ENCODE results near the gene RIPPLY3.
"Not testable (repeated sequence)": the region's sequence is repeated elsewhere in the genome, so short reads cannot be mapped to it uniquely, and the experiment has no call there.

Gene RIPPLY3

GRCh38 chr21:37034394-37034793 is 27.9 kb downstream of the RIPPLY3 start:
- H3K9ac ChIP-seq (ENCODE audit: low read depth, low read length); H3K36me3 ChIP-seq (ENCODE audit: control insufficient read depth, insufficient read depth, low read length); H3K4me1 ChIP-seq (ENCODE audit: control insufficient read depth, insufficient read depth, low read length); H3K4me3 ChIP-seq (ENCODE audit: low read depth, low read length); H3K9me3 ChIP-seq (ENCODE audit: control insufficient read depth, insufficient read depth, low read length): not testable (repeated sequence)
- H3K27me3 ChIP-seq (ENCODE audit: control insufficient read depth, insufficient read depth, low read length): peaks cover 35% of the 10 kb centered on the region

GRCh38 chr21:37036177-37036576 is 29.7 kb downstream of the RIPPLY3 start:
- no peak overlapping the region for H3K4me3 ChIP-seq (ENCODE audit: low read depth, low read length)
- no peaks in the 10 kb centered on the region for H3K9me3 ChIP-seq (ENCODE audit: control insufficient read depth, insufficient read depth, low read length)
- peaks cover 3% of the 10 kb centered on the region for H3K4me1 ChIP-seq (ENCODE audit: control insufficient read depth, insufficient read depth, low read length)
- H3K27me3 ChIP-seq (ENCODE audit: control insufficient read depth, insufficient read depth, low read length): peaks cover 51% of the 10 kb centered on the region
- no peaks in the 10 kb centered on the region for H3K36me3 ChIP-seq (ENCODE audit: control insufficient read depth, insufficient read depth, low read length)
- no peak overlapping the region for H3K9ac ChIP-seq (ENCODE audit: low read depth, low read length)

GRCh38 chr21:37039411-37040075 is 33.0 kb downstream of the RIPPLY3 start:
- Histone ChIP-seq H3K4me3 (ENCODE audit: low read depth, low read length) (no peak overlapping the region), H3K9ac (ENCODE audit: low read depth, low read length) (no peak overlapping the region), H3K9me3 (ENCODE audit: control insufficient read depth, insufficient read depth, low read length) (no peaks in the 10 kb centered on the region), H3K4me1 (ENCODE audit: control insufficient read depth, insufficient read depth, low read length) (peaks cover 3% of the 10 kb centered on the region), H3K27me3 (ENCODE audit: control insufficient read depth, insufficient read depth, low read length) (peaks cover 63% of the 10 kb centered on the region), H3K36me3 (ENCODE audit: control insufficient read depth, insufficient read depth, low read length) (no peaks in the 10 kb centered on the region)

- no peak overlapping the region for H3K4me3 ChIP-seq (ENCODE audit: low read depth, low read length)
- H3K36me3 ChIP-seq (ENCODE audit: control insufficient read depth, insufficient read depth, low read length): no peaks in the 10 kb centered on the region
- H3K9me3 ChIP-seq (ENCODE audit: control insufficient read depth, insufficient read depth, low read length): no peaks in the 10 kb centered on the region
- peaks cover 3% of the 10 kb centered on the region for H3K4me1 ChIP-seq (ENCODE audit: control insufficient read depth, insufficient read depth, low read length)
- H3K27me3 ChIP-seq (ENCODE audit: control insufficient read depth, insufficient read depth, low read length): peaks cover 69% of the 10 kb centered on the region
- H3K9ac ChIP-seq (ENCODE audit: low read depth, low read length): no peak overlapping the region
Measured at GRCh38 chr21:37040212-37040611, 33.7 kb downstream of the RIPPLY3 start.

- Histone ChIP-seq H3K4me1 (ENCODE audit: control insufficient read depth, insufficient read depth, low read length) (peaks cover 10% of the 10 kb centered on the region), H3K9ac (ENCODE audit: low read depth, low read length) (no peak overlapping the region), H3K36me3 (ENCODE audit: control insufficient read depth, insufficient read depth, low read length) (no peaks in the 10 kb centered on the region), H3K9me3 (ENCODE audit: control insufficient read depth, insufficient read depth, low read length) (no peaks in the 10 kb centered on the region), H3K4me3 (ENCODE audit: low read depth, low read length) (no peak overlapping the region), H3K27me3 (ENCODE audit: control insufficient read depth, insufficient read depth, low read length) (peaks cover 78% of the 10 kb centered on the region)
Measured at GRCh38 chr21:37041706-37042271, 35.3 kb downstream of the RIPPLY3 start.

- H3K4me1 ChIP-seq (ENCODE audit: control insufficient read depth, insufficient read depth, low read length): peaks cover 17% of the 10 kb centered on the region
- no peaks in the 10 kb centered on the region for H3K36me3 ChIP-seq (ENCODE audit: control insufficient read depth, insufficient read depth, low read length)
- H3K27me3 ChIP-seq (ENCODE audit: control insufficient read depth, insufficient read depth, low read length): peaks cover 71% of the 10 kb centered on the region
- H3K9me3 ChIP-seq (ENCODE audit: control insufficient read depth, insufficient read depth, low read length): no peaks in the 10 kb centered on the region
- no peak overlapping the region for H3K9ac ChIP-seq (ENCODE audit: low read depth, low read length)
- no peak overlapping the region for H3K4me3 ChIP-seq (ENCODE audit: low read depth, low read length)
Measured at GRCh38 chr21:37043818-37044217, 37.3 kb downstream of the RIPPLY3 start.

- no peaks in the 10 kb centered on the region for H3K9me3 ChIP-seq (ENCODE audit: control insufficient read depth, insufficient read depth, low read length)
- H3K36me3 ChIP-seq (ENCODE audit: control insufficient read depth, insufficient read depth, low read length): no peaks in the 10 kb centered on the region
- H3K9ac ChIP-seq (ENCODE audit: low read depth, low read length): no peak overlapping the region
- no peak overlapping the region for H3K4me3 ChIP-seq (ENCODE audit: low read depth, low read length)
- H3K4me1 ChIP-seq (ENCODE audit: control insufficient read depth, insufficient read depth, low read length): peaks cover 13% of the 10 kb centered on the region
- peaks cover 73% of the 10 kb centered on the region for H3K27me3 ChIP-seq (ENCODE audit: control insufficient read depth, insufficient read depth, low read length)
Measured at GRCh38 chr21:37044643-37045042, 38.1 kb downstream of the RIPPLY3 start.

- no peak overlapping the region for H3K4me3 ChIP-seq (ENCODE audit: low read depth, low read length)
- peaks cover 13% of the 10 kb centered on the region for H3K4me1 ChIP-seq (ENCODE audit: control insufficient read depth, insufficient read depth, low read length)
- peaks cover 73% of the 10 kb centered on the region for H3K27me3 ChIP-seq (ENCODE audit: control insufficient read depth, insufficient read depth, low read length)
- no peaks in the 10 kb centered on the region for H3K36me3 ChIP-seq (ENCODE audit: control insufficient read depth, insufficient read depth, low read length)
- H3K9me3 ChIP-seq (ENCODE audit: control insufficient read depth, insufficient read depth, low read length): no peaks in the 10 kb centered on the region
- H3K9ac ChIP-seq (ENCODE audit: low read depth, low read length): no peak overlapping the region
Measured at GRCh38 chr21:37045149-37045548, 38.6 kb downstream of the RIPPLY3 start.

GRCh38 chr21:37045556-37045955 is 39.1 kb downstream of the RIPPLY3 start:
- Histone ChIP-seq H3K36me3 (ENCODE audit: control insufficient read depth, insufficient read depth, low read length) (no peaks in the 10 kb centered on the region), H3K9ac (ENCODE audit: low read depth, low read length) (no peak overlapping the region), H3K27me3 (ENCODE audit: control insufficient read depth, insufficient read depth, low read length) (peaks cover 73% of the 10 kb centered on the region), H3K4me3 (ENCODE audit: low read depth, low read length) (no peak overlapping the region), H3K9me3 (ENCODE audit: control insufficient read depth, insufficient read depth, low read length) (no peaks in the 10 kb centered on the region), H3K4me1 (ENCODE audit: control insufficient read depth, insufficient read depth, low read length) (peaks cover 13% of the 10 kb centered on the region)

- peaks cover 13% of the 10 kb centered on the region for H3K4me1 ChIP-seq (ENCODE audit: control insufficient read depth, insufficient read depth, low read length)
- peak overlapping the region; percentile 47 for H3K9ac ChIP-seq (ENCODE audit: low read depth, low read length)
- no peaks in the 10 kb centered on the region for H3K9me3 ChIP-seq (ENCODE audit: control insufficient read depth, insufficient read depth, low read length)
- H3K27me3 ChIP-seq (ENCODE audit: control insufficient read depth, insufficient read depth, low read length): peaks cover 66% of the 10 kb centered on the region
- peak overlapping the region; percentile 32 for H3K4me3 ChIP-seq (ENCODE audit: low read depth, low read length)
- H3K36me3 ChIP-seq (ENCODE audit: control insufficient read depth, insufficient read depth, low read length): no peaks in the 10 kb centered on the region
Measured at GRCh38 chr21:37047079-37047478, 40.6 kb downstream of the RIPPLY3 start.

GRCh38 chr21:37049741-37050140 is 43.2 kb downstream of the RIPPLY3 start:
- H3K4me1 ChIP-seq (ENCODE audit: control insufficient read depth, insufficient read depth, low read length): peaks cover 13% of the 10 kb centered on the region
- H3K9ac ChIP-seq (ENCODE audit: low read depth, low read length); H3K9me3 ChIP-seq (ENCODE audit: control insufficient read depth, insufficient read depth, low read length); H3K4me3 ChIP-seq (ENCODE audit: low read depth, low read length); H3K36me3 ChIP-seq (ENCODE audit: control insufficient read depth, insufficient read depth, low read length): not testable (repeated sequence)
- peaks cover 55% of the 10 kb centered on the region for H3K27me3 ChIP-seq (ENCODE audit: control insufficient read depth, insufficient read depth, low read length)

GRCh38 chr21:37055271-37055855 is 48.9 kb downstream of the RIPPLY3 start:
- H3K9me3 ChIP-seq (ENCODE audit: control insufficient read depth, insufficient read depth, low read length): no peaks in the 10 kb centered on the region
- no peaks in the 10 kb centered on the region for H3K36me3 ChIP-seq (ENCODE audit: control insufficient read depth, insufficient read depth, low read length)
- H3K9ac ChIP-seq (ENCODE audit: low read depth, low read length): no peak overlapping the region
- no peak overlapping the region for H3K4me3 ChIP-seq (ENCODE audit: low read depth, low read length)
- H3K4me1 ChIP-seq (ENCODE audit: control insufficient read depth, insufficient read depth, low read length): peaks cover 14% of the 10 kb centered on the region
- H3K27me3 ChIP-seq (ENCODE audit: control insufficient read depth, insufficient read depth, low read length): peaks cover 8% of the 10 kb centered on the region

All from iPS-15b (cell line).